Caco-2 (cell line): ENCODE results near the gene ESPNL. TPM values are rescaled to one million over a fixed set of nuclear protein-coding genes. Genes with fewer than 3 reads are reported as not detected.

ENCODE experiments used
- BruUV-seq: library from RNA; stranded (reverse); fragments of 400-500 nt; replicated peaks from 2 replicates; lab custom pipeline; 2021; lab: Mats Ljungman, UMichigan
- CTCF ChIA-PET: fragments of 300-600 bp; sonication (Branson Sonifier 250); formaldehyde crosslinking; loops from one replicate; lab custom pipeline; 2022; ENCODE audit warnings: antibody characterized with exemption; lab: Charles Lee
- POLR2A ChIA-PET: fragments of 300-600 bp; sonication (Branson Sonifier 250); formaldehyde crosslinking; loops from one replicate; lab custom pipeline; 2022; ENCODE audit warnings: antibody characterized with exemption; lab: Charles Lee
- DNase-seq, 2 experiments: peaks; one replicate each; pipeline versions ENCODE4 v3.0.0 to v3.0.0-alpha.2; 2020 to 2022
- H3K27me3 ChIP-seq: replicated peaks from 2 replicates; pipeline ENCODE4 v1.6.0; 2011; ENCODE audit warnings: low read length; ENCODE audit not compliant: control insufficient read depth, insufficient read depth
- H3K36me3 ChIP-seq: 2 replicates; pipeline ENCODE4 v1.5.1; 2011; ENCODE audit warnings: low read length; ENCODE audit not compliant: control insufficient read depth, insufficient read depth
- H3K4me1 ChIP-seq: fragments of 250-450 bp; sonication (Bioruptor Pico); 2 replicates; pipeline ENCODE4 v1.5.1; 2020; ENCODE audit warnings: mild to moderate bottlenecking
- H3K4me3 ChIP-seq: 2 replicates; pipeline ENCODE4 v1.5.1; 2011; ENCODE audit warnings: low read depth, mild to moderate bottlenecking, control low read depth, low read length
- H3K9me3 ChIP-seq: fragments of 250-450 bp; sonication (Bioruptor Pico); 2 replicates; pipeline ENCODE4 v1.5.1; 2020; ENCODE audit warnings: mild to moderate bottlenecking, moderate library complexity
- H3K27ac Mint-ChIP-seq: one replicate; pipeline ENCODE4 v1.8.0; 2022; ENCODE audit warnings: mixed read lengths; ENCODE audit not compliant: unreplicated experiment
- H3K27me3 Mint-ChIP-seq: one replicate; pipeline ENCODE4 v1.8.0; 2022; ENCODE audit warnings: mixed read lengths; ENCODE audit not compliant: insufficient read depth, unreplicated experiment
- H3K36me3 Mint-ChIP-seq: one replicate; pipeline ENCODE4 v1.8.0; 2022; ENCODE audit warnings: mild to moderate bottlenecking, mixed read lengths; ENCODE audit not compliant: insufficient read depth, unreplicated experiment
- H3K4me1 Mint-ChIP-seq: one replicate; pipeline ENCODE4 v1.8.0; 2022; ENCODE audit warnings: low read depth, mixed read lengths; ENCODE audit not compliant: unreplicated experiment
- H3K4me3 Mint-ChIP-seq: one replicate; pipeline ENCODE4 v1.8.0; 2022; ENCODE audit warnings: mild to moderate bottlenecking, moderate library complexity, mixed read lengths; ENCODE audit not compliant: unreplicated experiment
- H3K9me3 Mint-ChIP-seq: one replicate; pipeline ENCODE4 v1.8.0; 2022; ENCODE audit warnings: mixed read lengths; ENCODE audit not compliant: unreplicated experiment
- CTCF ChIP-seq, 2 experiments: fragments of 200-600 bp in 1 of 2; IDR thresholded peaks; 1 replicate in 1 of 2; 2 replicates in 1 of 2; pipeline versions ENCODE4 v1.5.1 to v1.8.0; 2011 to 2022; ENCODE audit warnings: antibody characterized with exemption in 1 of 2, control low read depth in 1 of 2, inconsistent platforms in 1 of 2, low read depth in 1 of 2, low read length in 1 of 2, mild to moderate bottlenecking in 1 of 2, moderate library complexity in 1 of 2; ENCODE audit not compliant: insufficient read depth in 1 of 2, severe bottlenecking in 1 of 2, unreplicated experiment in 1 of 2
- intact Hi-C: fragments of 100-400 bp; cut with micrococcal nuclease; formaldehyde crosslinking; loops from one replicate; pipeline ENCODE4 v1.10.0; 2022; ENCODE audit not compliant: unreplicated experiment
- total RNA-seq: library from RNA; stranded (reverse); gene quantifications from 2 replicates; pipeline ENCODE4 v1.2.3, GENCODE V29; 2022

ESPNL gene
- total RNA-seq, 1 experiment from 2014 or later = not detected

- Mint-ChIP-seq H3K4me1 (no peaks in the 10 kb centered on the region), H3K4me3 (no peak overlapping the region), H3K36me3 (no peaks in the 10 kb centered on the region), H3K27me3 (no peaks in the 10 kb centered on the region), H3K9me3 (no peaks in the 10 kb centered on the region), H3K27ac (no peak overlapping the region)
- ChIA-PET CTCF (interaction anchor here (0.7 kb wide), 1 partner anchor 19 kb away, joined by 7 read pairs; no protein-coding TSS in a partner anchor), POLR2A (no interaction called here)
- no TSS peak for BruUV-seq
- H3K4me1 ChIP-seq = no peaks in the 10 kb centered on the region
- H3K9me3 ChIP-seq = no peaks in the 10 kb centered on the region
- intact Hi-C loops = no loop called here
- no peak for TF ChIP-seq CTCF (IDR thresholded peaks at IDR 0.05; ENCODE audit: insufficient read depth in 1 of 2, low read depth in 1 of 2, low read length in 1 of 2, severe bottlenecking in 1 of 2, unreplicated experiment in 1 of 2)
- no peaks in the 10 kb centered on the region for H3K27me3 ChIP-seq
- H3K36me3 ChIP-seq = no peaks in the 10 kb centered on the region
- DNase-seq = no peak
- H3K4me3 ChIP-seq = no peak overlapping the region
Measured at GRCh38 chr2:238128061-238128440, 27.9 kb downstream of the ESPNL start.

GRCh38 chr2:238128534-238129001, 28.4 kb downstream of the ESPNL start:
- no peaks in the 10 kb centered on the region for H3K4me1 ChIP-seq
- H3K36me3 ChIP-seq = no peaks in the 10 kb centered on the region
- POLR2A ChIA-PET = no interaction called here
- Mint-ChIP-seq H3K27ac (no peak overlapping the region), H3K4me3 (no peak overlapping the region), H3K36me3 (no peaks in the 10 kb centered on the region), H3K9me3 (no peaks in the 10 kb centered on the region), H3K4me1 (no peaks in the 10 kb centered on the region), H3K27me3 (no peaks in the 10 kb centered on the region)
- intact Hi-C loops = no loop called here
- no TSS peak for BruUV-seq
- no peak for TF ChIP-seq CTCF (IDR thresholded peaks at IDR 0.05; ENCODE audit: insufficient read depth in 1 of 2, low read depth in 1 of 2, low read length in 1 of 2, severe bottlenecking in 1 of 2, unreplicated experiment in 1 of 2)
- CTCF ChIA-PET = interaction anchor here (0.7 kb wide), 1 partner anchor 19 kb away, joined by 7 read pairs; no protein-coding TSS in a partner anchor
- no peaks in the 10 kb centered on the region for H3K27me3 ChIP-seq
- H3K9me3 ChIP-seq = no peaks in the 10 kb centered on the region
- no peak overlapping the region for H3K4me3 ChIP-seq
- no peak for DNase-seq

- Mint-ChIP-seq H3K4me1 (no peaks in the 10 kb centered on the region), H3K9me3 (no peaks in the 10 kb centered on the region), H3K27me3 (no peaks in the 10 kb centered on the region), H3K36me3 (no peaks in the 10 kb centered on the region), H3K4me3 (no peak overlapping the region), H3K27ac (no peak overlapping the region)
- CTCF ChIA-PET = no interaction called here
- H3K36me3 ChIP-seq = no peaks in the 10 kb centered on the region
- no peaks in the 10 kb centered on the region for H3K27me3 ChIP-seq
- BruUV-seq = no TSS peak
- no peaks in the 10 kb centered on the region for H3K9me3 ChIP-seq
- POLR2A ChIA-PET = no interaction called here
- intact Hi-C loops = no loop called here
- no peak for DNase-seq
- no peak overlapping the region for H3K4me3 ChIP-seq
- H3K4me1 ChIP-seq = no peaks in the 10 kb centered on the region
- no peak for TF ChIP-seq CTCF (IDR thresholded peaks at IDR 0.05; ENCODE audit: insufficient read depth in 1 of 2, low read depth in 1 of 2, low read length in 1 of 2, severe bottlenecking in 1 of 2, unreplicated experiment in 1 of 2)
Measured at GRCh38 chr2:238129166-238130010, 29.2 kb downstream of the ESPNL start.
